NOMO-1 treated with dmso at 0.1 percent for 144 hours (cell line): Measurements from ENCODE around the gene TFAP2D.

Source experiments
- DNase-seq: peaks from one replicate; lab custom pipeline; 2025; ENCODE audit not compliant: unreplicated experiment; lab: John Stamatoyannopoulos, UW

The TFAP2D gene

DNA sequence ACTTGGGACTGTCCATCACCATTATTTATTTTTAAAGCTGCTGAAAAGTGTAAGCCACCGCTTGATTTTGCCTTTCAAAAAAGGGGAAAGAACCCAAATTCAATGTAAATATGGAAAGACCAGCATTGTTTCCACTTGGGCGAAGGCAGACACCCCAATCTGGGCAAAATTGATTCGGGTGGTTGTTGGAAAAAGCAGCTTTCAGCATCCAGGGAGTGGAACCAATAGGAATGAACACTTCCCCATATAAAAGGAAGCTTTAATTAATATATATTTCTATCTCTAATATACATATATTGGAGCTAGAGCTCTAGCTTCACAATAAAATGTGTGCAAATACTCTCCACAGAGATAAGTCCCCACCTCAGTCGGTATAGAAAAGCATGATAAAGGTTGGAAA, at the start of gene TFAP2D:
Gene TFAP2D (plus strand): TSS at position 301 of the 400 bp plus-strand sequence. CDS start 530 bp downstream, outside the sequence.
- no peak for DNase-seq

DNA sequence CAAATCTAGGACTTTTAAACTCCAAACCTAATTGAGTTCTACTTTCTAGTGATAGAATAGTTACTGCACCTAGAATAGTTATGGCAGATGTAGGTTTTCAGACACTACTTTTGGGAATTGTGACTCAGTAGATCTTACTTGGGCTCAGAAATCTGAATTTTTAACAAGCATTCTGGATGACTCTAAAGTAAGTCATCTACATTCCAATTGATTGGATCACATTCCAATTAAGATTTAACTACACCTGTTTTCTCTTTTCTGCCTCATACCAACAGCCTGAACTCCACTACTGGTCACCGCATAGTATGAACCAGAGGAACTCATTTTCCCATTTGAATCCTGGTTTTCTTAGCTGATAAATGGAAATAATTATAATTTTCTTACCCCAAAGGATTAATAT, 49.5 kb upstream of the TFAP2D start:
- no peak for DNase-seq

DNA sequence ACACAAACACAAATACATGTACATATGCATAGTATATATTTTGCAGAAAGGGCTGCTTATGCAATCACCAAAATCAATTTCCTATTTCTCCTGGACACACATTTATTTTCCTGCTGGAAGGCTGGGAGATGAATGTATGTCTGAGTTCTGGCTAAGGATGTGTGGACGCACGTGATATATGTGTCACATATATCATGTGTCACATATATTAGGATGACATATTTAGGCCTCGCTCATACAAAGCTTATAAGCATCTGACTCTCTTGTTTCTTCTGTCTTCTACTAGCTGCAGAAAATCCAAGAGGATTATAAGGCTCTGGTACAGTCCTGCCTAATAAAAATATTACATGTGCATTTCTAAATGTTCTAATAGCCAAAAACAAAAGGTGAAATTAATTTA, 47.2 kb upstream of the TFAP2D start:
- DNase-seq: no peak

DNA sequence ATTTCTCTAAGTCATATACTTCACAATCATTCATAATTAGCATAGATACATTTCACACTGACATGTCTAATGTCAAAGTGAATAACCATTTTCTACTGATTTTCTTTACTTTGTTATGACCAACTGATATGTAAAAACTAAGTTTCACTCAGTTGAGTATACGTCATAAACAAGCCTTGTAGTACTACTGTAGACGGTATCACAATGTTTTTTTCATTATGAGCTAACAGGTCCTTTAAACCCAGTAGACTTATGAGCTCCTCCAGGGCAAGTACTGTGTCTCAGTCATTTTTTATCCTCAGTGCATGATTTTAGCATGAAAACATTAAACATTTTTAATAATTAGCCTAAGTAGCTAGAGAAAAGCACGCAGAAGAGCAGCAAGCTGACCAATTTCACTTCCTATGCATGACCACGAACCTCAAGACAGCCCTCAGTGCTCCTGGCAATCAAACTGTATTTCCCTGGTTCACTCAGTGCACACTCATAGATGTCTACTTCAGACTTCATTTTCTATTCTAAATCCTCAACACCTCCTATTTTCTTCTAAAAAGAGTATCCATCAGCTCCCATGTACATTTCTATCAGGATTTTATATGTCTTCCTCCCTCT, 32.0 kb upstream of the TFAP2D start:
- DNase-seq: no peak

DNA sequence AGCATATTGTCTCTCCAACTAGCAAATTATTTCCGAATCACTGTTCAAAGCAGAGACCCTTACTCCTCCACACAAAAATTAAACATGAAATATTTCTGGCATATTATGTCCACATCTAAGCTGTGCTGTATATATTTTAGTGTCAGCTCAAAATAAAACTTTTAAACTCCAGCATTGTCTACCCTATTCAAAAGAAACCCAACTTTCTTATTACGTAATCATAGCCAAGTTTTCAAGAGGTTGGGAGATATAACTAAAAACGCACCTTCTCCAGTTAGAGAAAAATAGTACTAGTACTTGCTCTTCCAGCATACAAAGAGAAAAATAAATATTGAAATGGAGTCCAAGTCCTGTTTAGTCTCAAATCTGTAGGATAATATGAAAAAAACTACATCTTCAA, 24.1 kb upstream of the TFAP2D start:
- DNase-seq: no peak

DNA sequence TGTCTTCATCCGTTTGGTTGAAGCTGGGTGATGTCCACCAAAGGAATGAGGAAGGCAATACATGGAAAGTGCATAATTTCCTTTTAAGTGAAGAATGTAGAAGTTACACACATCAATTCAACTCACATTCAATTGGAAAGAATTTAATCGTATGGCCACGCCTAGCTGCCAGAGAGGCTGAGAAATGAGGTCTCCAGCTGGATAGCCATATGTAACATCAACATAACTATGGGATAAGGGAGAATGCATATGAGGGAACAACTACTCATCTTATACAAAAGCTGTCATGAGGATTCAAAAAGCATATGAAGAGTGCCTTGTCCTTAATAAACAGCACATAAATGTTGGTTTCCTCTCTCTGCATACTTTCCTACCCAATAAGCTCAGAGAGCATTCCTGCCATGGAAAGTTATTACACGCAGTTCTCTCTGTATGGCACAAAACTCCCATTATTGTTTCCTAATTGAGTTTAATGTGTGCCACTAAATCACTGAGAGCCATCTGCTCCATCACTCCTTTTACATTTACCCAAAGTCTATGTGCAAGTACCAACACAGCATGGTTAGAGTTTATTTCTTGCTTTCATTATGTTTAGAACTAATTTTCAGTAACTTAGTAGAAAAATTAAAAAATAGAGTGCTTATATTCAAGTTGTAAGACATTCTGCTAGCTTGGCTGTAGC, 21.4 kb upstream of the TFAP2D start:
- DNase-seq: no peak

DNA sequence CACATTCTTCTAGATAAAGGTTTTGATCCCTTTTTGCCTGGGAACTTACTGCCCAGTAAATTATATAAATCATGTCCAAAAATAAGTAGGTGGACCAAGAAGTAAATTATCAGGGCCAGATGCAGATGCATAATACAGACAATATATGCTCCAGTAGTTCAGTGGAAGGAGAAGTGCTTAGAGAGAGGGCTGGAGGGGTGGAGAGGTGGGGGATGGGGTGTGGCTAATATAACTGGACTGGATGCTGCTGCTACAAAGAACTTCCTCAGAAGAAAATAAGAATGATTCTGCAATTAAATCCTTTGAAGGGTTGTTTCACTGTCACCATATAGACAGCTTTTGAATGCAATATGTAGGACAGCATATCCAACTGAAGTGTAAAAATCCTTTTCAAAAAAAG, 14.8 kb upstream of the TFAP2D start:
- no peak for DNase-seq

DNA sequence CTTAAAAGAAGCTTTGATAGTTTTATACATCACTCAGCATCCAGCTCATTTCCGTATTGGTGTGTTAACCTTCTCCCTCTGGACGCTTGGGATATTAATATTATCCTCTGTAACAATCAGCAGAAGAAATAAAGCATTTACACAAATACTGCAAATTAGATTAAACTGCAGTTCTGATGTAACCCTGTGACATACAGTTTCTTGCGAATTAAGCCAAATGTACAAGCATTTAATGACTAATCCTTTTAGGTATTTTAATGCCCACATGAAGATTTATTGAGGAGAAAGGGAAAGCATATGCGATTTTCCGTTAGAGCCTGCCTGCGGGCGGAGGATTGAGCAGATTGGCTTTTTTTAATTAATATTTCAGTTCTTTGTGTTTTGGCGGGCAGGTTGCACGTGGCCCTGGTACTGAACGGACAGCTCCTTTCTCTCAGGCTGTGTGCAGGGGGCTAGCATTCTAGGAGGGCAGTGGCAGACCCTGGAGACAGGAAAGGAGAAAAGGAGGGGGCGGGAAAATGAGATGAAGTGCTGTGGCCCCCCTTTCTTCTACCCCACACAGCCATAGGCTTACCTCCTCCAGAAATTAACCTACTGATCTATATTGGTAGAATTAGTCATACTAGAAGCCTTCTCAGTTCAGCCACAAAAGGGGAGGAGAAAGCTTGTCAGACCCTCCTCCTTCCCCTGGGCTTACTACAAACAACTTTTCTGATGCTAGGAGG, 14.1 kb upstream of the TFAP2D start:
- DNase-seq: no peak

DNA sequence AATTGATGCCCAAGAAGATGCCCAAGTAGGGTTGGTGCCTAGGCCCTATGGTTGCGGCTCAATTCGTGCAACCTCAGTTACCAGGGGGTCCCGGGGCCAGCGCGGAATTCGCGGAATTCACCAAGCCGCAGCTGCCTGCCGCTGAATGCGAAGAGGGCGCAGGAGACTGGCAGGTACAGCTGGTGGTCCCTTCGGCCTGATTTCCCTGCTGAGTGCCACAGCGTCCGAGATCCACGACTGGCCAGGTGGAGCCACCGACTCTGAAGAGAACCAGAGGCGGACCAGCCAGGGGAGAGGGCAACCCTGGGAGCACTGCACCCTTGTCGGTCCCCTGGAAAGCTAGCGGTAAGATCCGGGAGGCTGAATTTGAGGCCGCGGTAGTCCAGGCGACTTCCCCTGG, 6.8 kb upstream of the TFAP2D start:
- no peak for DNase-seq

DNA sequence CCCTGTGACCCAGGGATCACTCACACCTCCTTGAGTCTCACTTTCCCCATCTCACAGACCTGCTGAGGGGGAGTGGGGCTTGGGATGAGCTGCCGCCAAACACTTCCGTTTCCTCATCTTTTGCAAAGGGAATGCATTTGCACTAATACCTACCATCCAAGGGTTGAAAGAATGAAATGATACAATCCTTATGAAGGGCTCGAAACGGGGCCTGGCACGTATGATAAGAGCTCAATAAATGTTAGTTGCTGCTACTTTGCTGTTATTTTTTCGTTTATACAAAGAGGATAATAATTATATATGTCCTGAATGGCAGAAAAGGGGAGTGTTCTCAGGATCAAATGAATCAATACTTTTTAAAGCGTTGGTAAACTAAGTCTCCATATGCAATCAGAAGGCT, 6.1 kb upstream of the TFAP2D start:
- no peak for DNase-seq

DNA sequence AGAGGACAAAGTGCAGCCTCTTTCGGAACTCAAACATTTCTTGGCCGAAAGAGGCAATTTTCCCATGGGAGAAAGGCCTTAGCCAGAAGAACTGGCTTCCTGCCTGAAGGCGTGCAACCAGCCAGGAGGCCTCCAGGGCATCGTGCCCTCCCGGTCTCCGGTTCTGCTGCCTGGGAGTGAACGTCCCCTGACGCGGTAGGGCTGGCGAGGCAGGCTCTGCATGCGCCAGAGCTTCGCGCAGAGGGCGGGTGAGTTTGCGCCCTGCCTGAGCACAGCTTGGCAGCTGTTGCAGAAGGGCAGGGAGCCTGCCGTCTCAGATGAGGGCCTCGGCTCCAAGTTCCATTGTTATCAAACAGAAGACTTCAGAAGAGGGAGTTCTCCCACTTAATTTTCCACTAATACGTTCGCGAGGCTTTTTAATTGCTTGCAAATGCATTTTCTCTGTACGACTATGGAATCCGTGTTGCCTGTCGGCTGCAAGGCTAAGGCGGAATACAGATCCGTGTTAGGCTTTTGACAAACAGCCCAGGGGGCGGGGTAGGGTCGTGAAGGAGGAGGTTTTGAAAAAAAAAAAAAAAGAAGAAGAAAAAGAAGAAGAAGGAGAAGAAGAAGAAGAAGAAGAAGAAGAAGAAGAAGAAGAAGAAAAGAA, 5.5 kb upstream of the TFAP2D start:
- no peak for DNase-seq

DNA sequence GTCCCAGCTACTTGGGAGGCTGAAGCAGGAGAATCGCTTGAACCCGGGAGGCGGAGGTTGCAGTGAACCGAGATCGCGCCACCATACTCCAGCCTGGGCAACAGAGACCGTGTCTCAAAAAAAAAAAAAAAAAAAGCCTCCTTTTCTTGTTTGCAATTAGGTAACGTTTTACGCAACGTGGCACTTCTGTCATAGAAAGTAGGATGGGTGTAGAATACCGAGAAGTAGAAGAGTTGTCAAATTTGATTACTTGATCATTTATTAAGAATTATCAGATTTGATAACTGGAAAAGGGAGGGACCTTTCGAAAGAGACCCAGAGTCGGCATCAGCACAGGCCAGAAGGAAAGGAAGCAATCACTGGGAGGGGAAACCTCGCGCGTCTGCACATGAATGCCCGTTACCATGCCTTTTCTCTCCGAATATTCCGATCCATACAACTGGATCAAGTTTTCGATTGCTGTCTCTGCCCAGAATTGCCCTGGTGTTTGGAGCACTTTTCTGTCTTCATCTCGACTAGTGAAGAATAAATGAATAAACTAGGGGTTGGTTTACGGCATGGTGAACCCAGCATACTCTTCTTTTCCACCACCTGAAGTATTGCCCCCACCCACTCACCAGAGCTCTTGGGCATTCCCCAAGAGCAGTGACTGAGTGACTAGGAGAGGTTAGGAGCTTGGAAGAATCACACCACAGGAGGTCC, 4.5 kb upstream of the TFAP2D start:
- DNase-seq: no peak

DNA sequence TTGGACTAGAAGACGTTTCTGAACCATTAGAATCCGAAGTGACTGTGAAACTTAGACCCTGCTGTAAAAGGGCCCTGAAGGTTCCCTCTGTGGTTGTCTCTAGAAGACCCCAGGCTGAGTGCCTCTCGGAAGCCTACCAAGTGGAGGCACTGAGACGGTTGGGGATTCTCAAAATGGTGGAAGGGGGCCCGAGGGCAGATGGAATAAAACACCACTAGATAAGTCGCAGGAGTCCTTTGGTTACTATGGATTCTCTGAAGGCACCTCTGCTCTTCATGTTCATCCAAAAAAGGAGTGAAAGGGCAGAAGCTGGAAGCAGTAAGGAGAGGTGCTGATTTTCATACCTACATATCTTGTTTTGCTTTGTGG, 4.0 kb upstream of the TFAP2D start:
- DNase-seq: no peak

DNA sequence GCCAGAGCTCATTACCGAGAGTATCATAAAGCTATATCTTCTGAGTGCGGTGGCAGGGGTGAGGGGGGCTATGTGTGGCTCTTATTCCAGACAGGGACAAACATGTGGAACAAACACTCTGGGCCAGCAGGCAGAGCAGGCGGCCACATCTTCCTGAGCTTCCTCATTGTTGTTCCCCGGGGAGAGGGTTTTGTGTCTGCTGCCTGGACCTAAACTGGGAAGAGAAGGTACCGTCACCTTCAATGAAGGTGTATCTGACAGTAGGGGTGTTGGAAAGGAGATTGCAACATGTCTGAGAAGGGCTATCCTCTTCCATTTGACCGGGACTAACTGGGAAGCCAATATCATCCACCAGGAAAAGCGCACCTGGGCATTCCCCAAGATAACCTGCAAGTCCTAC, 1.6 kb upstream of the TFAP2D start:
- DNase-seq: no peak

DNA sequence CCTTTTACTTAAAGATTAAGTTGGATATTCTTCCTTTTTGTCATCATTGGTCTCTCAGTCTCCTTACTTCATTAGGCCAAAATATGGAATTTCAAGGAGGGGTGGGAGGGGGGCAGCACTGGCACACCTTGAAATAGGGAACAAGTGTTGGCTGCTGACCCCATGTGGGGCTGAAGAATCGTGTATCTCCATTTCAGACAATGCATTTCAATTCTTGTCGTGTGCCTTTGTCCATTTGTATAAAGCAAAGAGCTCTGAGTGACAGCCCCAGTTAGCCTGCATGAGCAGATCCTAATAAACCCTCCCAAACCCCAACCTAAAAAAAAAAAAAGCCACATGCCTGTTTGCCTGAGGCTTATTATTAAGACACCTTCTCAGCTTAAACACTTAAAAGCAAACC, 1.0 kb upstream of the TFAP2D start:
- no peak for DNase-seq

DNA sequence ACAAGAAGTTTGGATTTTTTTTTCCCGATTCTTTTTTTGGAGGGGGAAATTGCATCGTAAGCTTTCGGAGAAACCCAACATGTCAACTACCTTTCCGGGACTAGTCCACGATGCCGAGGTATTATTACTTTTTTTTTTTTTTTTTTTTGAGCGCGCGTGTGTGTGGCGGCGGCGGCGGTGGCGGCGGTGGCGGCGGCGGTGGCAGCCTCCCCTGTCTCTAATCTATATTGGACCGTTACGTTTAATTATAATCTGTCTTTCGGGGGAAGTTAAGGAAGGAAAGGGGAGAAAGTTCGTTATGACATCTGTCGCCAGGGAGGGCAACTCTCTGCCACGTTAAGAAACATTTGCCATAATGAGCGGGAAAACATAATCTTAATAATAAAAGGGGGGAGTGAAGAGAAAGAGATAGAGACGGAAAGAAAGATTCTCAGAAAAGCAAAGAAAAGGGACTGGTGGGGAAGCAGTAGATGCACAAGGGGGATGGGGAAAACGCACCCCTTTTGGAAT, 706 bp downstream of the TFAP2D start:
- DNase-seq: no peak

DNA sequence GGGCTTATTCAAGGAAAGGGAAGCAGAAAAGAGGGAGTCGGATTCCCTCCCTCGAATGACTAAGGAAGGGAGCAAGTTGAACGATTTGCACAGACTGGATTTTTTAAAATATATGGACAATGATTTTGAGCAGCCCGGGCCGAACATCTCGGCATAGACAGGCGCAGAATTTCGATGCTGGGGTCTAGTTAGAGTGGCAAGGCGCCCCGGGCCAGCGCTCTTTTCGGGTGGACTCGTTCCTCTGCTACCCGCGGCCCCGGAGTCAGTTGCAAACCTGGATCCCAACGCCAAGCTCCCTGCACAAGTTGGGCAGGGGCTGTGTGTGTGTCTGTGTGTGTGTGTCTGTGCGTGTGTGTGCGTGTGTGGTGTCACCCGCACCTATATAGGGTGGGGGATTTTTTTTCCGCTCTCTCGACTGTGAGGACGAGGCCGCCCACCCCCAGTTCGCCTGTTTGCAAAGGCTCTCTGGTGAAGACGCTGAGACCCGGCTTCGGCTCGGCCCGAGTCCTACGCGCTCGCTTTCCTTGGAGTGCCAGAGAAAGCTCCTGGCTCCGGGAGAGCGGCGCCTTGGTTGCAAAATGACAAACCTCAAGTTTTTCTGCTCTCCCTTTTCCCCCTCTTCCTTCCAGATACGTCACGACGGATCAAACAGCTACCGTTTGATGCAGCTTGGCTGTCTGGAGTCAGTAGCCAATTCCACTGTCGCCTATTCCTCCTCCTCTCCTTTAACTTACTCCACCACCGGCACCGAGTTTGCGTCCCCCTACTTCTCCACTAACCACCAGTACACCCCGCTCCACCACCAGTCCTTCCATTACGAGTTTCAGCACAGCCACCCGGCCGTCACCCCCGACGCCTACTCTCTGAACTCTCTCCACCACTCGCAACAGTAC, 1.4 kb downstream of the TFAP2D start:
- no peak for DNase-seq

DNA sequence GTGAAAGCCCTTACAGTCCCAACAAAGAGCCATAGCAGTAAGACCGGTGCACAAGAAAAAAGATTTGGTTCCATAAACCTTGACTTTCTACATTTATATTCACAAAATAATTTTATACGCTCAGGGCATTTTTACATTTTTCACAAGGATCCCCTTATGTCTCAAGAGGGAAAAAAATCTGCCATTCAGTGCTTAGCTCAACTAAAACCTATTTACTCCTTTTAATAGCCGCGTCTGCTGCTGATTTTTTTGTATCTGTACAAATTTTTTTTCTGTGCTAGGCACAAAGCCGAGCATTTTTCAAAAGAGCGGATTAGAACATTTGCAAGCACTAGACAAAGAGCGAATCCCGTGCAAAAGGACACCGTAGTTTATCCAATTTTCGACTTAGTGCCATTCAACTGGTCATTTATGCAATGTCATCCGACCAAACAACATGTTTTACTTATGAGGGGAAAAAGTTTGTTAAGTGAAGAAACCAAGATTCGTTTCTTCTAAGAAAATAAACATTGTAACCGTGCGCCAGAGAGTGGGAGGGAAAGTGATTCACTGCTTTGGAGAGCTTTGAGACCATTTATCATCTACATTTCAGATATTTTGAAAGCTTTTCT, 3.7 kb downstream of the TFAP2D start:
- no peak for DNase-seq

DNA sequence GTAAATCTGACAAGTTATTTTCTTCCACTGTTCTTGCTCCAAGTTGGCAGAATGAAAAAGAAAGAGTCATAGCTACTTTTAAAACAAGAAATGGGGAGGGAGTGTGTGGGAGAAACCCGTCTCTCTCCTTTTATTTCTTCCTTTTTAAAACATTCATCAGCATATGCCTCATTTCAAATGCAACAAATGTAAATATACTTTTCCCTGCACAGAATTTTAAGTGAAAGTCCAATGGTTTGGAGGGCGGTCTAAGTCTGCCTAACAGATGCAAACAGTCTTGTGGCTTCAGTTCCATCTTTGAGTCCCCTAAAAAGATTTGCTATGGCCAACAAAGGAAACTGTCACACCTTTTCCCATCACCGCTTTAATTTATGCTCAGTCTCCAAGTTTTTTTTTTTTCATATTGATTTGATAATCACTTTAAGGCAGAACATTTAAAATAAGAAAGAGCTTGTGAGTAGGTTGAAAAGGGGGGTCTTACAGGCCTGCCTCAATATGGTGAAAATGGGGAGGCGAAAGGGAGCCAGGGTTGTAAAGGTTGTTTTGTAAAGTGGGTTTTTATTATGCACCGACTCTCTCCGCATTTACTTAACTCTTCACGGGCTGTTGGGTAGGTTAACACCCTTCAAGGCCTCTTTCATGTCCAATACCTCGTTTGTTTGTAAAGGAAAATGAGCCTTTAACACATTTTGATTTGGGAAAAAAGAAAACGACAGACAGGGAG, 4.6 kb downstream of the TFAP2D start:
- no peak for DNase-seq
